HG03565 (cell line): ENCODE data around the gene RETREG2.

Source experiments
- ATAC-seq: cut with Tn5 transposase; IDR thresholded peaks from one replicate; pipeline ENCODE4 v1.9.1; 2021; ENCODE audit warnings: mild to moderate bottlenecking, moderate library complexity; ENCODE audit not compliant: unreplicated experiment

RETREG2 gene

DNA sequence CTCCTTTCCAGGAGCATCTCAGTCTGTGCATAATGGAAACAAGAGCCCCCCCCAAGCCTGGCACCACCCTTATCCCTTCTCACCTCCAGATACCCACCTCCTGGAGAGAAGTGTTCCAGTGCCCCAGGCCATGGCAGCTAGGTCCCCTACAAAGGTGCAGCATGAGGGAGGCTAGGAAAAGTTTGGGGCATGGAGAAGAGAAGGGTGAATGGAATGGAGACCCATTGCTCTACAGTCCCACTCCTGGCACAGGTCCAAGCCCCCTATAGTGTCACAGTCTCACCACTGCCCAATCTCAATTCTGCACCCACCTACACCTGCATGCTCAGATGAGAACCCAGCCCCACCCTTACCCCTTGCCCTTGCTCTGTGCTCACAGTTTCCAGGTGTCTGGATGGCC is 9.1 kb upstream of the RETREG2 start:
- no peak for ATAC-seq

- no peak for ATAC-seq
Measured at GRCh38 chr2:219169930-219170654, 8.0 kb upstream of the RETREG2 start, which contains the start of gene SLC23A3. SLC23A3 (minus strand) TSS chr2:219170029; CDS start chr2:219169984, 45 bp downstream.

DNA sequence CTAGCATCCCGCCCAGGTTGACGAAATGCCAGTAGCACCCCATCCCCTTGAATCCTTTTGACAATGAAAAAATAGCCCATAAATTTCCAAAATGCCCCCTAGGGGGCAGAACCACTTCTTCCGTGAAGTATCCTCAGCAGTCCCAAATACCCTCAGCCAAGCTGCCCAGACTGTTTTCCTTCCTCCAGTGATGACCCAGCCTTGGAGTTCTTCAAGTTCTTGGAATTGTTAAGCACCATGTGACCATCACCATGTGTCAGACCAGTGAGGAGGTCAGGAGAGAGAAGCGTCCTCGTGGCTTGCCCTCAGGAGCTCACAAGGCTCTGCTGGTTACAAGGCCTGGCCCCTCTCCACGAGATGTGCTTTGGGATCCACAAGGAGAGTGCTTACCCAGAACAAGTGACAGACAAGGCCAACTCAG is 6.8 kb upstream of the RETREG2 start:
- ATAC-seq: no peak

GRCh38 chr2:219172231-219173154 is 5.6 kb upstream of the RETREG2 start:
- no peak for ATAC-seq

GRCh38 chr2:219173176-219173575 is 4.9 kb upstream of the RETREG2 start:
- ATAC-seq: no peak

- no peak for ATAC-seq
Measured at GRCh38 chr2:219174146-219174545, 3.9 kb upstream of the RETREG2 start.

- no peak for ATAC-seq
Measured at GRCh38 chr2:219174801-219175200, 3.3 kb upstream of the RETREG2 start.

GRCh38 chr2:219175486-219175885 is 2.6 kb upstream of the RETREG2 start:
- no peak for ATAC-seq

DNA sequence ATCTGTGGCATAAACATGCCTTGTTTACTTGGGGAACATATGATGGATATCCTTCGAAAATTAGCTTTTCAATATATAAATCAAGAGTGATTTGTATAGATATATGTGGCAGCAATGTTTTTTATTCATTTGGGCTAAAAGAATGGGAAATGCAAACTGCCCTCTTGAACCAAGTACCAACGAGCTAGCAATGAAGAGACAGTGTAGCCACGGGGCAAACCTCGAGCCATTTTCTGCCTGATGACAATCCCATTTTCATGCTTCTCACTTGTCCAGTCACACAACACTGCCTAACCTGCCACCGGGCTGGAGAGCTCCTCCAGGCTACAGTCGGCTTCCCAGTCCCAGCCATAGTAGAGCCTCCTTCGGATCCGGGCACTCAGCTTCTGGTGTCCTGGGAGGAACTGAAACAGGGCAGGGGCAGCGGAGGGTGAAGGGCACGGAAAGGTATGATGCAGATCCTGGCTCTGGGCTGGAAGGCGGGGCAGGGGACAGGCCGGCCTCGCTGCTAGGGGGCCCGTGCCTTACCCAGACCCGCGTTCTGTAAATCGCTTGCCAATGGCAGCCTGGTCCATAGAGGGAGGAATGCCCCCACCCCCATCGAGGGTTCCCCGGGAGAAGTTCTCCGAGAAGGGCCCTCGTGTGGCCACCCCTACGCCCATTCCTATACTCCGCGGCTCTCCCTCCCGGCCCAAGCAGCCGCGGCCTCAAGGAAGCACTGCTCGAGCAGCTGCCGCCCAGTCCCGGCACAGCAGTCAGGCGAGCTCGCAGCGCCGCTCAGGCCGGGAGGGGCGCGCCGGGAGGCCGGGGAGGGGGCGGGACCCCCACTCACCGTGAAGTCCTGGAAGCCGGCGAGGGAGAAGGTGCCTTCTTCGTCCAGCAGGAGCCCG is 1.9 kb upstream of the RETREG2 start:
- no peak for ATAC-seq

- ATAC-seq: peak; percentile 47
Measured at GRCh38 chr2:219176818-219177551, 1.1 kb upstream of the RETREG2 start, which contains the start of gene CNPPD1. CNPPD1 (minus strand) TSS chr2:219176925; CDS start chr2:219176828, 97 bp downstream.

DNA sequence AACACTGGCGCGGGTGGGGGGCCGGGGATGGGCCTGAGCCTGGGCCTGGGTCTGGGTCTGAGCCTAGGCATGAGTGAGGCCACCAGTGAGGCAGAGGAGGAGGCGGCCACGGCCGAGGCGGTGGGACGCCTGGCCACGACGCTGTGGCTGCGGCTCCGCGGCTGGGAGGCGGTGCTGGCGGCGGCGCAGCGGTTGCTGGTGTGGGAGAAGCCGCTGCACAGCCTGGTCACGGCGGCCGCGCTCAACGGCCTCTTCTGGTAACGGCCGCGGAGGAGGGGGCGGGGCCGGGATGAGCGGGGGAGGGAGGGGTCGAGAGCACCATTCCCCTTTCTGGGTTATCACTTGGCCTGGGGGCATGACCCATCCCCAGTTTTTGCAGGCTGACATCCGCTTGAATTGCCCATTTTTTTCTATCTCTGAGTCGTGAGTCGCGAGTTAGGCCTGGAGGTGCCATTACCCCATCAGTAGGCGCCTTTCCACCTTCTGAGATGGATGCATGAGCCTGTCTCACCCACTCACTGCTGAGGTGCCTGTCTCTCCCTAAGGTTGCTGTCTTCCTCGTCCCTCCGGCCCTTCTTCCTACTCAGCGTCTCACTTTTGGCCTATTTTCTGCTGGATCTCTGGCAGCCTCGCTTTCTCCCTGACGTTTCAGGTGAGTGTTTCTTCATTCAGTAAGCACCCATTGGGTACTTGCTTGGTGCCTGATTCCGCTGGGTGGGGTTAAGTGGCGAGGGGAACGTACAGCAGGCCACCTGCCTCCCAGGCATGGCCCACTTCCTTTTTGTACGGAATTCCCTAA is 501 bp downstream of the RETREG2 start:
- ATAC-seq: peak; percentile 9

- ATAC-seq: no peak
Measured at GRCh38 chr2:219179601-219180465, 1.8 kb downstream of the RETREG2 start.

DNA sequence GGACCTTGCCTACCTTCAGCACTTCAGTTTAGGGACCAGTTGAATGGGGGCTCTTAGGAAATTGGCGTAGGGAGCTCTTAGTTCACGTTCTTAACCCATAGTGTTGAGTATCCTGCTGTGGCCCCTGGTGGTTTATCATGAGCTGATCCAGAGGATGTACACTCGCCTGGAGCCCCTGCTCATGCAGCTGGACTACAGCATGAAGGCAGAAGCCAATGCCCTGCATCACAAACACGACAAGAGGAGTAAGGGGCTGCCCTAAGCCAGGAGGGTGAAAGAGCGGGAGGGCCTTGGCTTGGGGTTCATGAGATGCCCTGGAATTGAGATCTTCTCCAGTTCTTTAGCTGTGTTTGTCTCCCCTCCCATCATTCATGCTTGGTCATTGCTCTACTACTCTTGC is 2.9 kb downstream of the RETREG2 start:
- no peak for ATAC-seq

GRCh38 chr2:219181531-219181930 is 3.5 kb downstream of the RETREG2 start:
- no peak for ATAC-seq

- ATAC-seq: no peak
Measured at GRCh38 chr2:219182331-219183150, 4.5 kb downstream of the RETREG2 start.

GRCh38 chr2:219183151-219183772 is 5.2 kb downstream of the RETREG2 start:
- no peak for ATAC-seq

DNA sequence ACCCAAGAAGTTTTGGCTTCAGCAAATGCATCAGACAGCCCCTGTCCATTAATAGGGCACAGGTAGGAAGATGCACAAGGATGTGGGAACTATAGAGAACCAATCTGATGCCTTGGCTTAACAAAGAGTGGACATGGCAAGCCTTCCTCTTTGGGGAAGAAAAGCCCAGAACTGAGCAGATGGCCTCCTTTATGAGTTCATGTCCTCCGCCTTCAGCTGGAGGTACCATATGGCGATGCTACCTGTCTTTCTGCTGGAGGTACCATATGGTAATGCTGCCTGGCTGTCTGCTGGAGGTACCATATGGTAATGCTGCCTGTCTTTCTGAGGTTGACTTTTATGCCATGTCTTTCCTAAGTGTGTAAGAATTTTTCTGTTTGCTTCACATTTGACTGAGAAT is 6.0 kb downstream of the RETREG2 start:
- no peak for ATAC-seq
